GM12878 (cell line): ENCODE data around the gene RUFY3. TPM values are rescaled to one million over a fixed set of nuclear protein-coding genes. Genes with fewer than 3 reads are reported as not detected.

Experiments used
- ATAC-seq: fragments of 200-7000 bp; cut with Tn5 transposase; 3 replicates; pipeline ENCODE4 v1.9.1; 2020; ENCODE audit warnings: mild to moderate bottlenecking, moderate library complexity
- BruUV-seq: library from RNA; stranded (reverse); fragments of 400-500 nt; replicated peaks from 2 replicates; lab custom pipeline; 2021; lab: Mats Ljungman, UMichigan
- CTCF ChIA-PET: fragments of 300-600 bp; sonication (Branson Sonifier 250); formaldehyde crosslinking; extraction: SDS; loops from one replicate; lab custom pipeline; 2021; ENCODE audit warnings: inconsistent platforms; lab: Yijun Ruan, JAX
- POLR2A ChIA-PET: fragments of 350-600 bp; formaldehyde crosslinking; extraction: SDS; loops from one replicate; lab custom pipeline; 2021; ENCODE audit warnings: inconsistent platforms; lab: Charles Lee
- RAD21 ChIA-PET: fragments of 300-600 bp; sonication (Branson Sonifier 250); formaldehyde crosslinking; loops from one replicate; lab custom pipeline; 2023; ENCODE audit warnings: antibody characterized with exemption; ENCODE audit not compliant: unreplicated experiment; lab: Charles Lee
- SMC1A ChIA-PET: fragments of 300-600 bp; sonication (Branson Sonifier 250); formaldehyde crosslinking; loops from one replicate; lab custom pipeline; 2023; ENCODE audit not compliant: unreplicated experiment, uncharacterized antibody; lab: Charles Lee
- DNase-seq: peaks from one replicate; pipeline ENCODE4 v3.0.0-alpha.2; 2011; ENCODE audit warnings: low read depth, low spot score
- FAIRE-seq: peaks from 3 replicates; lab custom pipeline; 2011; peaks lifted over from hg19 to GRCh38; lab: Jason Lieb, UNC
- H2AFZ ChIP-seq: 2 replicates; pipeline ENCODE4 v1.6.0; 2011; ENCODE audit warnings: low read depth, low read length, control low read depth; ENCODE audit not compliant: control insufficient read depth
- H3K27ac ChIP-seq: 2 replicates; pipeline ENCODE4 v1.5.1; 2011; ENCODE audit warnings: control low read depth; ENCODE audit not compliant: control insufficient read depth, insufficient read depth
- H3K27me3 ChIP-seq, 2 experiments: replicated peaks in 1 of 2; 2 replicates each; pipeline versions ENCODE4 v1.6.0 to v1.6.1; 2011; ENCODE audit warnings: low read length in 1 of 2; ENCODE audit not compliant: control insufficient read depth in 2 of 2, insufficient read depth in 2 of 2
- H3K36me3 ChIP-seq, 2 experiments: 2 replicates each; pipeline ENCODE4 v1.5.1; 2011; ENCODE audit warnings: low read length in 1 of 2; ENCODE audit not compliant: control insufficient read depth in 2 of 2, insufficient read depth in 2 of 2
- H3K4me1 ChIP-seq: 2 replicates; pipeline ENCODE4 v1.6.1; 2011; ENCODE audit warnings: mild to moderate bottlenecking, low read length, moderate library complexity, mixed read lengths; ENCODE audit not compliant: control insufficient read depth, insufficient read depth
- H3K4me2 ChIP-seq: 2 replicates; pipeline ENCODE4 v1.6.0; 2011; ENCODE audit warnings: control low read depth; ENCODE audit not compliant: control insufficient read depth, insufficient read depth
- H3K4me3 ChIP-seq: fragments of 200-600 bp; sonication (generic); 2 replicates; pipeline ENCODE4 v1.5.1; 2016
- H3K79me2 ChIP-seq: 2 replicates; pipeline ENCODE4 v1.6.0; 2011; ENCODE audit warnings: low read length; ENCODE audit not compliant: control insufficient read depth, insufficient read depth
- H3K9ac ChIP-seq: 2 replicates; pipeline ENCODE4 v1.8.0; 2011; ENCODE audit warnings: low read length, control low read depth, mixed read lengths; ENCODE audit not compliant: control insufficient read depth, insufficient read depth
- H3K9me3 ChIP-seq: replicated peaks from 3 replicates; pipeline ENCODE4 v1.5.1; 2011; ENCODE audit warnings: mild to moderate bottlenecking, low read length; ENCODE audit not compliant: control insufficient read depth, insufficient read depth
- H4K20me1 ChIP-seq: 2 replicates; pipeline ENCODE4 v1.6.0; 2011; ENCODE audit not compliant: control insufficient read depth, insufficient read depth
- CBX3 ChIP-seq: fragments of 200-600 bp; sonication (generic); IDR thresholded peaks from 2 replicates; pipeline ENCODE4 v1.6.1; 2016; ENCODE audit warnings: low read depth, borderline replicate concordance
- NFXL1 ChIP-seq: fragments of 450-650 bp; IDR thresholded peaks from 2 replicates; pipeline ENCODE4 v1.6.1; 2017; ENCODE audit warnings: antibody characterized with exemption, mild to moderate bottlenecking, borderline replicate concordance
- WGBS: methylation state at CpG from one replicate; pipeline ENCODE4 v1.1.6; 2016; ENCODE audit warnings: low lambda C conversion rate; ENCODE audit not compliant: insufficient replicate concordance, insufficient coverage; ENCODE audit errors: missing lambda C conversion rate; 5-methylcytosine and 5-hydroxymethylcytosine counted together
- in situ Hi-C: fragments of 300-500 bp; cut with MboI; formaldehyde crosslinking; loops from 9 replicates; pipeline ENCODE4 v1.14.3; 2018; ENCODE audit warnings: mixed read lengths
- intact Hi-C: fragments of 100-400 bp; cut with micrococcal nuclease; formaldehyde crosslinking; loops from one replicate; pipeline ENCODE4 v1.14.2; 2022; ENCODE audit not compliant: unreplicated experiment
- polyA plus RNA-seq, 11 experiments: library from polyadenylated mRNA; depleted of rRNA in 4 of 11; unstranded in 6 of 11; stranded (reverse) in 5 of 11; fragments of >200 nt; fragmentation: Nextera tagmentation in 4 of 11; fragmentation: Illumina TruSeq in 1 of 11; extraction: Ambion mirVana in 4 of 11; extraction: Trizol in 1 of 11; gene quantifications; 1 replicate in 1 of 11; 2 replicates in 10 of 11; pipeline versions ENCODE4 v1.2.1 to v1.2.3, GENCODE V29; 2011 to 2016; ENCODE audit warnings: inconsistent platforms in 2 of 11, missing spikeins in 2 of 11, low read depth in 1 of 11
- total RNA-seq, 4 experiments: library from RNA; depleted of rRNA in 3 of 4; stranded (reverse); fragments of >200 nt in 3 of 4; fragmentation: Illumina TruSeq in 1 of 4; extraction: Trizol in 1 of 4; gene quantifications; 2 replicates each; pipeline versions ENCODE4 v1.2.1 to v1.2.3, GENCODE V29; 2013 to 2021

Gene RUFY3
- total and polyA plus RNA-seq, 10 of the 15 experiments (the other 5 are each of a cell fraction or from before 2014, with no cell fraction given) = 5.1 to 28.3 (median 13.1) TPM

- no peak for TF ChIP-seq NFXL1
- TF ChIP-seq, all 136 proteins: peak for 0
Measured at GRCh38 chr4:70739496-70740337, 18.0 kb downstream of the RUFY3 start (continued).

- ATAC-seq (no peak), DNase-seq (no peak), FAIRE-seq (no peak)
- H2AFZ ChIP-seq = no peak overlapping the region
- in situ Hi-C loops = no loop called here
- no peak overlapping the region for H3K9ac ChIP-seq
- ChIA-PET POLR2A (interaction anchor here (1.0 to 1.2 kb wide), 3 partner anchors 8 to 17 kb away, joined by 3 read pairs; no protein-coding TSS in a partner anchor), SMC1A (interaction anchor here (0.6 to 2.0 kb wide), 8 partner anchors 10 to 143 kb away, joined by 3 to 5 read pairs (median 3); no protein-coding TSS in a partner anchor), RAD21 (interaction anchor here (0.6 kb wide), 1 partner anchor 38 kb away, joined by 3 read pairs; no protein-coding TSS in a partner anchor), CTCF (interaction anchor here (0.6 to 2.5 kb wide), 5 partner anchors 11 to 424 kb away, joined by 3 to 23 read pairs (median 4); no protein-coding TSS in a partner anchor)
- peaks cover 4% of the 10 kb centered on the region for H3K4me1 ChIP-seq
- H4K20me1 ChIP-seq = no peaks in the 10 kb centered on the region
- no peaks in the 10 kb centered on the region for H3K9me3 ChIP-seq
- no peaks in the 10 kb centered on the region; a peak in 1 of 4 replicates for H3K27me3 ChIP-seq
- no TSS peak for BruUV-seq
- H3K4me2 ChIP-seq = no peak overlapping the region
- no peaks in the 10 kb centered on the region; the same call in 1 of the 2 replicates for H3K79me2 ChIP-seq
- 53% methylated on average over 5 of the region's 5 CpGs for WGBS
- H3K4me3 ChIP-seq = no peak overlapping the region
- no peak for TF ChIP-seq CBX3
- intact Hi-C loops = no loop called here
- no peaks in the 10 kb centered on the region for H3K36me3 ChIP-seq
- no peak overlapping the region for H3K27ac ChIP-seq
Measured at GRCh38 chr4:70741867-70742658, 20.3 kb downstream of the RUFY3 start.
